ENCODE data around the gene MT4.
A peak's percentile ranks its signal among the peaks of the same experiment; 100 is the strongest.

Gene MT4

GRCh38 chr16:56564793-56565477 lies at the start of gene MT4:
Gene MT4 (plus strand): TSS chr16:56565073. CDS start chr16:56565129, 56 bp downstream.
- DNase-seq, result no peak

GRCh38 chr16:56515665-56516064 lies 49.2 kb upstream of the MT4 start:
- no peak for DNase-seq

- DNase-seq, result no peak
Measured at GRCh38 chr16:56517206-56517605, 47.7 kb upstream of the MT4 start.

GRCh38 chr16:56518425-56518824 lies 46.4 kb upstream of the MT4 start:
- DNase-seq, result no peak

- peak; percentile 91 for DNase-seq
Measured at GRCh38 chr16:56519459-56520250, 45.2 kb upstream of the MT4 start, which contains the start of gene BBS2. Gene BBS2 (minus strand): TSS chr16:56520024. CDS start chr16:56519862, 162 bp downstream.

- no peak for DNase-seq
Measured at GRCh38 chr16:56520251-56520577, 44.7 kb upstream of the MT4 start.

- no peak for DNase-seq
Measured at GRCh38 chr16:56525236-56525635, 39.6 kb upstream of the MT4 start.

GRCh38 chr16:56530872-56531271 lies 34.0 kb upstream of the MT4 start:
- DNase-seq, result no peak

GRCh38 chr16:56532714-56533113 lies 32.2 kb upstream of the MT4 start:
- no peak for DNase-seq

- no peak for DNase-seq
Measured at GRCh38 chr16:56534847-56535383, 30.0 kb upstream of the MT4 start.

GRCh38 chr16:56538331-56538730 lies 26.5 kb upstream of the MT4 start:
- DNase-seq, result no peak

- DNase-seq, result no peak
Measured at GRCh38 chr16:56539656-56540055, 25.2 kb upstream of the MT4 start.

GRCh38 chr16:56542039-56542438 lies 22.8 kb upstream of the MT4 start:
- no peak for DNase-seq

- DNase-seq, result peak; percentile 3
Measured at GRCh38 chr16:56547120-56547948, 17.5 kb upstream of the MT4 start.

GRCh38 chr16:56547949-56548567 lies 16.8 kb upstream of the MT4 start:
- DNase-seq, result no peak

GRCh38 chr16:56549161-56549560 lies 15.7 kb upstream of the MT4 start:
- DNase-seq, result no peak

- DNase-seq, result no peak
Measured at GRCh38 chr16:56549744-56550385, 15.0 kb upstream of the MT4 start.

GRCh38 chr16:56551796-56552738 lies 12.8 kb upstream of the MT4 start:
- no peak for DNase-seq

GRCh38 chr16:56554441-56554840 lies 10.4 kb upstream of the MT4 start:
- DNase-seq, result no peak

GRCh38 chr16:56558024-56558747 lies 6.7 kb upstream of the MT4 start:
- DNase-seq, result no peak

Measured in CD4-positive, alpha-beta T cell treated with Interleukin-17A for 1 hour (primary cell).